ENCODE results near the gene DOC2A.

DOC2A gene

GRCh38 chr16:30003670-30004423 lies 7.0 kb downstream of the DOC2A start:
- no peak for DNase-seq

GRCh38 chr16:30002614-30003346 lies 8.0 kb downstream of the DOC2A start:
- DNase-seq, result no peak

GRCh38 chr16:30000735-30001631 lies 9.8 kb downstream of the DOC2A start:
- DNase-seq, result no peak

- no peak for DNase-seq
These were observed 11.2 kb downstream of the DOC2A start for GRCh38 chr16:29999605-30000004.

- DNase-seq, result no peak
These were observed 14.0 kb downstream of the DOC2A start for GRCh38 chr16:29996766-29997250.

- DNase-seq, result peak; percentile 100
These were observed 14.7 kb downstream of the DOC2A start, which contains the start of gene INO80E for GRCh38 chr16:29995911-29996765. Gene INO80E (plus strand): TSS chr16:29996241. CDS start chr16:29996311, 70 bp downstream.

- DNase-seq, result peak; percentile 85
These were observed 15.4 kb downstream of the DOC2A start, which contains the start of gene HIRIP3 for GRCh38 chr16:29995324-29995910. Gene HIRIP3 (minus strand): TSS chr16:29995617. CDS start chr16:29995605, 12 bp downstream.

GRCh38 chr16:29994600-29995323 lies 16.1 kb downstream of the DOC2A start:
- DNase-seq, result peak; percentile 75

GRCh38 chr16:29993903-29994599 lies 16.8 kb downstream of the DOC2A start:
- no peak for DNase-seq

GRCh38 chr16:29993191-29993902 lies 17.5 kb downstream of the DOC2A start:
- DNase-seq, result no peak

- DNase-seq, result no peak
These were observed 18.4 kb downstream of the DOC2A start for GRCh38 chr16:29992344-29992967.

GRCh38 chr16:29991571-29991904 lies 19.3 kb downstream of the DOC2A start:
- DNase-seq, result no peak

- DNase-seq, result no peak
These were observed 19.8 kb downstream of the DOC2A start for GRCh38 chr16:29990883-29991570.

- no peak for DNase-seq
These were observed 20.8 kb downstream of the DOC2A start for GRCh38 chr16:29990034-29990433.

- DNase-seq, result no peak
These were observed 21.5 kb downstream of the DOC2A start for GRCh38 chr16:29989111-29989858.

- DNase-seq, result no peak
These were observed 22.3 kb downstream of the DOC2A start for GRCh38 chr16:29988346-29989075.

Measured in stimulated activated CD4-positive, alpha-beta T cell treated with anti-CD3 and anti-CD28 coated beads, Interleukin-4, amount 100 ng/mL, for 1 hour (primary cell).